GM19468 (cell line): ENCODE data around the gene NPPC.
"Not testable (repeated sequence)": the region's sequence is repeated elsewhere in the genome, so short reads cannot be mapped to it uniquely, and the experiment has no call there.

Experiments
- ATAC-seq: cut with Tn5 transposase; IDR thresholded peaks from one replicate; pipeline ENCODE4 v1.9.1; 2021; ENCODE audit warnings: mild to moderate bottlenecking, moderate library complexity, moderate number of reproducible peaks; ENCODE audit not compliant: unreplicated experiment; ENCODE audit errors: extremely low read depth

NPPC gene, protein sequence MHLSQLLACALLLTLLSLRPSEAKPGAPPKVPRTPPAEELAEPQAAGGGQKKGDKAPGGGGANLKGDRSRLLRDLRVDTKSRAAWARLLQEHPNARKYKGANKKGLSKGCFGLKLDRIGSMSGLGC

DNA sequence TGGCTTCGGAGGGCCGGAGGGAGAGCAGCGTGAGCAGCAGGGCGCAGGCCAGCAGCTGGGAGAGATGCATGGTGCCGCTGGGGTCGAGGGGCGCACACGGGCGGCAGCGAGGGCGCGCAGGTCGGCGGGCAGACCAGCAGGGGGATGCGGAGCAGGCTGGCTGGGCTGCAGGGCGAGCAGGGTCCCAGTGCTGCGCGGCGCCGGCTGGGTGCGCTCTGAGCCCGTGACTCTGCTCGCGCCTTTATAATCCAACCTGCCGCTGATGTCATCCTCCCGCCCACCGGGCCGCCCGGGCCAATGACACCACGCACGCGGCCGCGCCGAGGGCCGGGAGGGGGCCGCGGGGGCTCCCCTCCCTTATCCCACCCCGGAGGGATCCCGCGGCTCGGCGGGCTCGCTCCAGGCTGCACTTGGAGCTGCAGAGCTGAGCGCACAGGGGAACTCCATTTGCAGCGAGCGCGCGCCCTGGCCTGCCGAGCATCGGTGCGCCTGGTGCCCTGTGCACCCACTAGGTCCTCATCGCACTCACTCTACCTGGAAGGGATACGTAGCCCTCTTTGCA, at the start of gene NPPC:
Gene NPPC (minus strand): TSS at position 217 of the 562 bp plus-strand sequence. CDS start 147 bp downstream, at position 70.
- ATAC-seq, result peak; percentile 45

DNA sequence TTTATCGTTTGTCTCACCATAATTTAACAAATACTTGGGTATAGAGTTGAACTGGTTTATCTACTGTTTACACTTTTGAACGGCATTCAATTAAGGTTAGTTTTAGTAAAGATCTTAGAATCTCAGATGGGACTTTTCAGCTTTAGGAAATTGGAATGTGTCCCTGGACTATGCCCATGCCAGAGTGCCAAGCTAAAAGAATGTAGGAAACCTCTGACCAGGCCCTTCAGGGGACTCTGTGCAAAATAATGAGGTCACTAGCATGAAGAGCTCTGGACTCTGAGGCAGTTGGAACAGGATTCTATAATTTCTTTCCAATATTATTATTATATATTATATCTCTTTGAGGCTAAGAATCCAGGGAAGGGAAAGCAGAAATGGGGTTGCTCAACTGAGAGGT, 48.8 kb upstream of the NPPC start:
- no peak for ATAC-seq

DNA sequence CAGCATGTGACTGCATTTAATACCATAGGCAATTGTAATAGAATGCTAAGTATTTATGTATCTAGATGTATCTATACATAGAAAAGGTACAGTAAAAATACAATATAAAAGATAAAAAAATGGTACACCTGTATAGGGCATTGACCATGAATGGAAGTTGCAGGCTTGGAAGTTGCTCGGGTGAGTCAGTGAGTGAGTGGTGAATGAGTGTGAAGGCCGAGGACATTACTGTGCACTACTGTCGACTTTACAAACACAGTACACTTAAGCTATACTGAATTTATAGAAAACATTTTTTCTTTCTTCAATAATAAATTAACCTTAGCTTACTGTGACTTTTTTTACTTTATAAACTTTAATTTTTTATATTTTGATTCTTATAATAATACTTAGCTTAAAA, 44.3 kb upstream of the NPPC start:
- ATAC-seq, result no peak

DNA sequence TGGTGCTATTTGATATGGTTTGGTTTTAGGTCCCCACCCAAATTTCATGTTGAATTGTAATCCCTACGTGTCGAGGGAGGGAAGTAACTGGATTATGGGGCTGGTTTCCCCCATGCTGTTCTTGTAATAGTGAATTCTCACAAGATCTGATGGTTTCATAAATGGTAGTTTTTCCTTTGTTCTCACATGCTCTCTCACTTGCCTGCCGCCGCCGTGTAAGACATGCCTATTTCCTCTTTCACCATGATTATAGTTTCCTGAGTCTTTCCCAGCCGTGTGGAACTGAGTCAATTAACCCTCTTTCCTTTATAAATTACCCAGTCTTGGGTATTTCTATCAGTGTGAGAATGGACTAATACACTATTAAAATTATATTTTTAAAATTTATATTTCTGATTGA, 42.6 kb upstream of the NPPC start:
- no peak for ATAC-seq

DNA sequence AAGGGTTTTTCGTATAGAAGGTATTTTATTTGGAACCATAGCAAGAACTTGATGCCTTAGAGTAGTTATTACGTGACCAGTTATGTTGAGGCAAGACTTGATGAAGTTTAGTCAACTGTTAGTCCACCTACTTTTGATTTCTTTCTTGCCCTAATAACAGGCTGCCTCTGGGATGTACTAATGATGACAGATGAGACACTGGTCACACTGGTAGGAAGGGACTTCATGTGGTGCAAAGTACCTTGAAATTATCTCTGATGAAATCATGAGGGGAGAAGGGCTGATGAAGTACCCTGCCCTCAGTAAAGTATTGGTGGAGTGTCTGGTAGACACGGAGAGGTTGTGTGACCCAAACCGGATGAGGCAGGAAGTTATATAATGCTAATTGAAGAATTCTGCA, 40.7 kb upstream of the NPPC start:
- ATAC-seq, result no peak

DNA sequence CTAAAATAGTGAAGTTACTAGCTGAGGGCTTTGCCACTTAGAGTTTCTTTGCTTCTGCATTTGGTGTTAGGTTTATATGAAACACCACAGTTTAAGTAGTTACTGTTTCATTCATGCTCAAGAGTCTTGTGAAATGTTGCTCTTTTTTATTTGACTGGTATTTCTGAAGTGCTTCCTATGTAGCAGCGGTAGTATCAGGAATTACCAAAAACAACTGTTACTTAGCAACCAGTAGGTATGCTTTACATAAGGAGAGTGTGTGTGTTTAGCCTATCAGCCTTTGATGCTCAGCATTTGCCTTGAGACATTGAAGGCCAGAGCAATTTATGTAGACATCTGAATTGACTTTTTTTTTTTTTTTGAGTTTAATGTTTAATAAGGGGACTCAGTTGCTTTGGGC, 38.9 kb upstream of the NPPC start:
- ATAC-seq, result no peak

DNA sequence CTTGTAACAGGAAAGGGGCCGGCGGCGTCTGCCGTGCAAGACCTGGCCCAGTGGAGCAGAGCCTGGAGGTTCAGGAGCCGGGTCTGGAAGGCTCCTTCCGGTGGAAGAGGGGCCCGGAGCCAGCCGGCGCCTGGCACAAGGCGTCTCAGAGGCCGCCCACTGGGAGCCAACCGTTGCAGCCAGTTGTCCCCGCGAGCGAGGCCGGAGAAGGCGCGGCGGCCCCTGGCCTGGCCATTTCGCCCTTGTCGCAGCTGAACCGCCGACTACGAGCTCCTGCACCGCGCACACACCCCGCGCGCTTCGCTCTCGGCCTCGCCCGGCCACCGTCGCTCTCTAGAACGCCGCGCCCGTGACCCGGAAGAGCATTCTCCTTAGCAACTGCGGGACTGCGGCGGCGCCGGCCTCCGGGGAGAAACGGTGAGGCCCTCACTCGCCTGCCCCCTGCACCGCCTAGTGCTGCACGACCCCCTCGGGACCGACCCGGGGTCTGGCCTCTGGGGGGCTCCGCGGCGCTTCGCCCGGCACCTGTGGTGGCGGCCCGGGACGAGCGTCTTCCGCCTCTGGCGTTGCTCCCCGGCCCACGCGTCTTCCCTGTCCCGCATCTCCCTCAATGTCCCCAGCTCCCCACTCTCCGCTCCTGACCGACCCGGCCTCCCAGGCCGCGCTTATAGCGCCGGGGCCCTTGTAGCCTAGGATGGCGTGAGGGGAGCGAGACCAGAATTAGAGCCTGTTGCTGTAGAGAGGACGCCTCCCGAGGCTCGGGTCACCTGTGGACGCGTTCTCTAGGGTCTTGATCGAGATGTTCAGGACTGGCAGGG, 35.4 kb upstream of the NPPC start, which contains the start of gene DIS3L2:
Gene DIS3L2 (plus strand): TSS at position 365 of the 818 bp plus-strand sequence. CDS start 53,215 bp downstream, outside the sequence.
- ATAC-seq, result peak; percentile 88

DNA sequence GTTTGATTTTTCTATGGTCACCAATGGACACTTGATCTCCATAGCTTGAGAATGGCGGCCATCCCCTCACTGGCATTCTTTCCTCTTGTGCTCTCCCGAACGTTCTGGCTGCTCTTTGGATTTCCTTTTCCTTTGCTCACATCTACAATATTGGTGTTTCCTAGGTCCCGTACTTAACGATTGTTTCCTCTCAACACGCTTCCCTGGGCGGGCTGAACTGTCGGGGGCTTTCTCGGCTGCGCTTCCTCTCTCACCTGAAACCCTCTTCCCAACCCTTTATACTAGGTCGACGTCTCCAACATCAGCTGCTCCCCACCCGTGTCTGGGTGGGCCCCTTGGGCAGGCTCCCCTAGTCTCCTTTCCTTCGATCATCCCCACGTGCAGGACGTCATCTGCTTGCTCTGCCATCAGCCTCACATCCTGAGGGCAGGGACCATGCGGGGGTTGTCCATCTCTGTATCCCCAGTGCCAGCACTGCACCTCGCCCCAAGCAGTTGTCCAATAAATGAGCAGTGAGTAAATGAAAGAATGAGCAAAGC, 34.7 kb upstream of the NPPC start:
- no peak for ATAC-seq

DNA sequence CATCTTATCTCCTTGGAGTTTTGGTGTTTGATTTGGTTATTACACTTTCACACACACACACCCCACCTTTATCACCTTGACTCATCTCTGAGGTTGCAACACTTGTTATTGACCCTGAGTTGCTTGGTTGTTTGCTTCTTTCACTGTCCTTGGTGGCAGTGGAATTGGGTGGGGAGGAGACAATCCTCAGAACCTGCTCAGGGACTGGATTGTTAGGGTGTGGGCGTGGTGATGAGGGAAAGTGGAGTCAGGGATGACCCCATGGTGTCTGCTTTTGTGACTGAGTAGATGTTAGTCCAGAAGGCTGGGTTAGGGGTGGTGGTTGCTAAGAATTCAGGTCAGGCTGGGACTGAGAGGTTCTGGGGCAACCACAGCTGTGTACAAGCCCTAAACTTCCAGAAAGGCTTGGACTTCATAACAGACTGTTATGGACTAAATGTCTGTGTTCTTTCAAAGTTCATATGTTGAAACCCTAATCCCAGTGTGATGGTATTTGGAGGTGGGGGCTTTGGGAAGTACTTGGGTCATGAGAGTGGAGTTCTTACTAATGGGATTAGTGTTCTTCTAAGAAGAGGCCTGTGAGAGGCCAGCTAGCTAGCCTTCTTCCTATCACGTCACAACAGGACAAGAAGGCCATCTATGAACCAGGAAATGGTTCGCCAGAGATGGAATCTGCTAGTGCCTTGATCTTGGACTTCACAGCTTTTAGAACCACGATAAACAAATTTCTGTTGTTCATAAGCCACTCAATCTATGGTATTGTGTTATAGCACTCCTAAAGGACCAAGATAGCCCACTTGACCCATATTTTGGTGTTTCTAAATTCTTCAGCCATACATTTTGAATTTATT, 31.9 kb upstream of the NPPC start:
- ATAC-seq, result no peak

DNA sequence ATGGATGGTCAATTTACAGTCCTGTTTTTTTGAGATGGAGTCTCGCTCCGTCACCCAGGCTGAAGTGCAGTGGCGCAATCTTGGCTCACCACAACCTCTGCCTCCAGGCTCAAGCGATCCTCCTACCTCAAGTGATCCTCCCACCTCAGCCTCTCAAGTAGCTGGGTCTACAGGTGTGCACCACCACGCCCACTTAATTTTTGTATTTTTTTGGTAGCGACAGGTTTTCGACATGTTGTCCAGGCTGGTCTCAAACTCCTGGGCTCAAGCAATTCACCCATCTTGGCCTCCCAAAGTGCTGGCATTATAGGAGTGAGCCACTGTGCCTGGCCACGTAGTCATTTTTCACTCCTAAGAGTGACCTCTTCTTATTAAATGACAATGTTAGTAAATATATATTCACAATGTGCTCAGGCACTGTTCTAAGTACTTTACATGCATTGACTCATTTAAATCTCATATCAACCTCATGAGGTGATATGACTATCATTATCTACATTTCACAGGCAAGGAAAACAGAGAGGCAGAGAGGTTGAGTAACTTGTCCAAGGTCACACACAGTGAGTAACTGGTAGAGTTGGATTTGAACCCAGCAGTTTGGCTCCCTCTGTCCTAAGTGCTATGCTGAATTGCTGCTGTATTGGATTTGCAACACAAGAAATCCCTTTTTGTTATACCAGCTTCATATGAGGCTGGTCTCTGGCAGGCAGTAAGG, 29.7 kb upstream of the NPPC start:
- no peak for ATAC-seq

DNA sequence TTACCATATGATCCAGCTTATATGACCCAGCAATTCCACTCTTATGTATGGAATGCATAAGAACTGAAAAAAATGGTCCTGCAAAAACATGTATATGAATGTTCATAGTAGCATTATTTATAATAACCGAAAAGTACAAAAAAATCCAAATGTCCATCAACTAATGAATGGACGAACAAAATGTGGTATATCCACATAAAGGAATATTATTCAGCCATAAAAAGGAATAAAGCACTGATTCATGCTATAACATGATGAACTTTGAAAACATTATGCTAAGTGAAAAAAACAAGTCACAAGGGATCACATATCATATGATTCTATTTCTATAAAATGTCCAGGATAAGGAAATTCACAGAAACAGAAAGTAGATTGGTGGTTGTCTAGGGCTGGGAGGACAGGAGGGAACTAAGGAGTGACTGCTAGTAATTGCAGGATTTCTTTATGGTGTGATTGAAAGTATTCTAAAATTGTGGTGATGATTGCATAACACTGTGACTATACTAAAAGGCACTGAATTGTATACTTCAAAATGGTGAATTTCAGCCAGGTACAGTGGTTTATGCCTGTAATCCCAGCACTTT, 25.3 kb upstream of the NPPC start:
- ATAC-seq, result no peak

DNA sequence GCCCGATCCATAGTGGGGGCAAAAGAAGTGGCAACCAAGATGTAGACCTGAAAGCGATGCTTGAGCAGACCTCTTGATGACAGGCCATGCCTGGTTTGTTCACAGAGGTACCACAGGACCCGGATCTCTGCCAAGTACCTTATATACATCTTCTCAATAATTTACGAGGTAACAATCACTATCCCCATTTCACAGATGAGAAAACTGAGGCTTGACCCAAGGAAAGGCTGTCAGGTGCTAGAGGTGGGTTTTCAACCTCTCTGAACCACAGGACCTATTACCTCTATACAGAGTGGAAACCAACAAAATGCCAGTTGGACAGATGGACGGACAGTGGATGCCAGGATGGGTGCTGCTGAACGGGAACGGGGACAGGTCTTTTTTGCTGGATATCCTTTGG, 21.5 kb upstream of the NPPC start:
- no peak for ATAC-seq

DNA sequence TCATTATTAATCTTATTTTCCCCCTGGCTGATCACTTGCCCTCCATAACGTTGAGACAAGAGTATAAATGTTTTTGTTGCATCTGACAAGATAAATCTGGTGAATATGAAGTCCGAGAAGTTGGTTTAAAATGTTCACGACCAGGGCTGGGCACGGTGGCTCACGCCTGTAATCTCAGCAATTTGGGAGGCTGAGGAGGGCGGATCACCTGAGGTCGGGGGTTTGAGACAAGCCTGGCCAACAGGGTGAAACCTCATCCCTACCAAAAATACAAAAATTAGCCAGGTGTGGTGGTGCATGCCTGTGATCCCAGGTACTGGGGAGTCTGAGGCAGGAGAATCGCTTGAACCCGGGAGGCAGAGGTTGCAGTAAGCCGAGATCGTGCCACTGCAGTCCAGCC, 20.9 kb upstream of the NPPC start:
- not testable (repeated sequence) for ATAC-seq

DNA sequence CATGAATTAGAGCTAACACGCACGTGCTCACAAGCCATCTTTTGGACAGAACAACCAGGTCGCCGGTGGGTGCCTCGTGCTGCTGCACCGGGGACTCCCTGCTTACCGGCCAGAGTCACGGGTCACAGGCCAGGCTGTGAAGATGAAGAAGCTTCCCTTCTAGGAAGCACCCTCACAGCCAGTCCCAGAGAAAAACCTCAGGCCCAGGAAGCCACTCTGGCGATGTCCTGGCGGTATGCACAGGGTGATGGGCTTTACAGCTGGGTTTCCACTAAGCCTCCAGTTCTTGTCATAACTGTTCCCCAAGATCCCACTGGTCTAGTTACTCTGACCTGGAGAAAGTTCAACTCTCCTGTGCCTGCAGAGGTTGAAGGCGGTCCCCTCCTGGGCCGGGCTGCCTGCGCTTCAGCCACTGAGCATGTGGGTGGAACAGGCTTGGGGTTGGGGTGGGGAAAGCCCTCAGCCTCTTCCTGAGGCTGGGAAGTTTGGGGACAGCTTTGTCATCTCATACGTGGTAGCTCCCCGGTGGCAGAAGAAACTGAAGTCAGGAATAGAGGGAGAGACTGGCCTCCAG, 20.1 kb upstream of the NPPC start:
- ATAC-seq, result no peak

DNA sequence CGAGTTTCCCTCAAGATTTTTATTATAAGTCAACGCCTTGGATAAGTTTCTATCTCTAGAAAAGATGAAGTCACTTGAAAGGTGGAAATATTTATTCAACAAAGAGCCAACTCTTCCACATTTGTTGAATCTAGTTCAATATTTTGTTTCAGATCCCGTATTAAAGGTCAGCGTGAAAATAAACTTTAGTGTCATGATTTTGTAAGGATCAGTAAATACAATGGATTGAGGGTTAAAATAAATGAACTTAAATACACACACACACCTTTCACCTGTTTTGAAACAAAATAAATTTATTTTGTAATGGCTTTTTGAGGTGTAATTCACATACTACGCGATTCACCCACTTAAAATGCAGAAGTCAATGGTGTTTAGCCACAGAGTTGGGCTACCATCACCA, 16.0 kb upstream of the NPPC start:
- no peak for ATAC-seq

DNA sequence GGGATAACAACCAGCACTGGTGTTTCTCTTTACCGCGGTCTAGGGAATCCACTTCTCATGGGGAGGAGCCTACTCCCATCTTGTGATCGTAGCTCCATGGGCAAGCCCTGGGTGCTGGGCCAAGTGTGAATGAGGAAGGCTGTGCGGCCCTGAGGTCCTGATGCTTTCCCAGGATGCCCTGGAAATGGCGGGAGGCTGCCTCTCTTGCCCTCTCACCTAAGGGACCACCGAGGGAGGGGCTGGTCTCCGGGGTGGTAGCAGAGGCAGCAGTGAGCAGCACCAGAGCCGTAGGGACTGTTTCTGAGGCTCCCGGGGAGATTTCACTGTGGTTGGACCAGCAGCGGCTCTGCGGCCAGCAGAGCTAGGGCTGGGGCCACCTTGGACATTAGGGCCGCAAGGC, 15.5 kb upstream of the NPPC start:
- ATAC-seq, result no peak

DNA sequence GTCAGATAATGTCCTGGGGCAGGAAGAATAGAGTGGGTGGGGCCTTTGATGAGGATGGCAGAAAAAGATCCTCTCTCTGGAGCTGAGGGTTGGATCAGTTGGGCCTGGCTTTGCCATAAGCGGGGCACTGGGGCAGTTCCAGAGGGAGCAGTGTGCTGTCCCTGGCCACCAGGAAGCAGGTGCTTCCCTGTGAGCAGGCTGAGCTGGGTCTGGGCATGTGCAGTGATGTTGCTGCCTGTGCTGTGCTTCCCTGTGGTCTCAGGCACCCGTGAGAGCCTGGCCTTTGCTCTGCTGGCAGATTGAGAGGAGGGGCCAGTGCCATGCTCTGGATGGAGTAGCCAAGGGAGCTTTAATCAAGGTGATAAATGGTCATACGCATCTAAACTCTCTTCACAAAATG, 14.6 kb upstream of the NPPC start:
- no peak for ATAC-seq

DNA sequence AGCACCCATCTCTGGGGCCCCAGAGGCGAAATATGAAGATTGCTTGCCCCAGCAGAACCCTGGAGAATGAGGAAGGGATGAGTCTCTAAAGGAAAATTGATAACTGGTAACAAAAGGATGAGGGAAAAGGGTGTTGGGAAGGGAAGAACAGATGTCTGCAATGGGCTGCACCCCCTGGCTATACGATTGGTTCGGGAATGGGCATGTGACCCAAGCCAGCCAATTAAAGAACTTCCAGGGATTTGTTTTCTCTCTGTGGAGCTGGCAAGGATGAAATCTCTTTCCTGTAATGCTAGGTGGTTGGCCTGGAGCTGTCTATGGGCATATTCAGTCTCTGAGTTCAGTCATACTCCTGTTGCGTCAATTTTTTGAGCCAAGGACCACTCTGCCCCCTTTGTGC, 12.8 kb upstream of the NPPC start:
- no peak for ATAC-seq

DNA sequence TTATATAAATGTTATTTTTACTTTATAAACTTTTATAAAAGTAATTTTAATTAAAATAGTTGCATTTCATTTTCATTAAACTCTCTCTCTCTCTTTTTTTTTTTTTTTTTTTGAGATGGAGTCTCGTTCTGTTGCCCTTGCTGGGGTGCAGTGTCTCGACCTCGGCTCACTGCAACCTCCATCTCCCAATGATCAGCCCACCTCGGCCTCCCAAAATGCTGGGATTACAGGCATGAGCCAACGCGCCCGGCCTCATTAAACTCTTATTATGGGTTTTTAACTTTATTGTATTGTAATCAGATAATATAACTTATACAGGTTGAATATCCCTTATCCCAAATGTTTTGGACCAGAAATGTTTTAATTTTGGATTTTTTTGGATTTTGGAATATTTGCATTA, 10.9 kb upstream of the NPPC start:
- no peak for ATAC-seq
